ENCODE measurements around the gene OXTR. TPM values are rescaled to one million over a fixed set of nuclear protein-coding genes. Genes with fewer than 3 reads are reported as not detected.

OXTR gene
- total and polyA plus RNA-seq, 2 of the 13 experiments (the other 11 are each of a cell fraction or from before 2014, with no cell fraction given) = 0.36 to 0.95 TPM

DNA sequence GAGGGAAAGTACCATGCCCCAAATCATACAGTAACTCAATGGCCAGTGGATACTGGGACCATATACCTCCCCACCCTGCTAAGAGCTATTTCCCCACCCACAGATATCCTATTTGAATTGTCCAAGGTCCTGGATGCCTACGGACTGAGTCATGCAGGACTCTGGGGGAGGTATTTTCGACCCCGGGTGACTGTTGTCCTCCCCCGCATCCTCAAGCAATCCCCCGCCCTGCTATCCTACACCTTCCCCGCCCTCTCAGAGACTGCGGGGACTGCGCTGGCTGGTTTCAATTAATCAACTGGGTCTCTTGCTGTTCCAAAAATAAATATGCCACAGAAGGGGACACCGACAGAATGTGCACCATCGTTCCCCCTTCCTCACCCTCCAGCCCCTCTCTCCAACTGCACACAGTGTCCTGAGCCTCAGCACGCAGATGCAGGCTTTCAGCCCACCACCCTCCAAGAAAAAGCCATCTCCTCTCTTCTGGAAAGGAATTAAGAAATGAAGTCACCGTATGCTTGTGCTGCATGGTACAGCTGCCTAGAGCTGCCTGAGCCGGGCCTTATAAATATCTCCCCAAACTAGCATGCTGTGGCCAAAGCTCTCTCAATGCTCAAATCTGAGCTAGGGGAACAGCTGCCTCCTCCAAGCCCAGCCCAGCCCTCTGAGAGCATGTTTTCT is 27.7 kb downstream of the OXTR start (continued):
- TF ChIP-seq, protein P1, sequence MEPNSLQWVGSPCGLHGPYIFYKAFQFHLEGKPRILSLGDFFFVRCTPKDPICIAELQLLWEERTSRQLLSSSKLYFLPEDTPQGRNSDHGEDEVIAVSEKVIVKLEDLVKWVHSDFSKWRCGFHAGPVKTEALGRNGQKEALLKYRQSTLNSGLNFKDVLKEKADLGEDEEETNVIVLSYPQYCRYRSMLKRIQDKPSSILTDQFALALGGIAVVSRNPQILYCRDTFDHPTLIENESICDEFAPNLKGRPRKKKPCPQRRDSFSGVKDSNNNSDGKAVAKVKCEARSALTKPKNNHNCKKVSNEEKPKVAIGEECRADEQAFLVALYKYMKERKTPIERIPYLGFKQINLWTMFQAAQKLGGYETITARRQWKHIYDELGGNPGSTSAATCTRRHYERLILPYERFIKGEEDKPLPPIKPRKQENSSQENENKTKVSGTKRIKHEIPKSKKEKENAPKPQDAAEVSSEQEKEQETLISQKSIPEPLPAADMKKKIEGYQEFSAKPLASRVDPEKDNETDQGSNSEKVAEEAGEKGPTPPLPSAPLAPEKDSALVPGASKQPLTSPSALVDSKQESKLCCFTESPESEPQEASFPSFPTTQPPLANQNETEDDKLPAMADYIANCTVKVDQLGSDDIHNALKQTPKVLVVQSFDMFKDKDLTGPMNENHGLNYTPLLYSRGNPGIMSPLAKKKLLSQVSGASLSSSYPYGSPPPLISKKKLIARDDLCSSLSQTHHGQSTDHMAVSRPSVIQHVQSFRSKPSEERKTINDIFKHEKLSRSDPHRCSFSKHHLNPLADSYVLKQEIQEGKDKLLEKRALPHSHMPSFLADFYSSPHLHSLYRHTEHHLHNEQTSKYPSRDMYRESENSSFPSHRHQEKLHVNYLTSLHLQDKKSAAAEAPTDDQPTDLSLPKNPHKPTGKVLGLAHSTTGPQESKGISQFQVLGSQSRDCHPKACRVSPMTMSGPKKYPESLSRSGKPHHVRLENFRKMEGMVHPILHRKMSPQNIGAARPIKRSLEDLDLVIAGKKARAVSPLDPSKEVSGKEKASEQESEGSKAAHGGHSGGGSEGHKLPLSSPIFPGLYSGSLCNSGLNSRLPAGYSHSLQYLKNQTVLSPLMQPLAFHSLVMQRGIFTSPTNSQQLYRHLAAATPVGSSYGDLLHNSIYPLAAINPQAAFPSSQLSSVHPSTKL (CRISPR knock-in tag; IDR thresholded peaks at IDR 0.05) = peak; percentile 71; the same call in 1 of the 2 replicates
- TF ChIP-seq JUND (CRISPR knock-in tag; IDR thresholded peaks at IDR 0.05) (peak; percentile 92), XRCC5 (optimal IDR thresholded peaks at IDR 0.05; ENCODE audit: low read length) (no peak), SSRP1 (CRISPR knock-in tag; IDR thresholded peaks at IDR 0.05) (no peak), BCL6 (CRISPR knock-in tag; IDR thresholded peaks at IDR 0.05) (no peak), SOX5 (CRISPR knock-in tag; IDR thresholded peaks at IDR 0.05; ENCODE audit: borderline replicate concordance) (peak; percentile 42; the same call in 1 of the 2 replicates), NFRKB (IDR thresholded peaks at IDR 0.05) (no peak), HOXA3 (CRISPR knock-in tag; IDR thresholded peaks at IDR 0.05) (no peak; the same call in 1 of the 2 replicates), JUN (CRISPR knock-in tag; IDR thresholded peaks at IDR 0.05) (peak; percentile 58; the same call in 1 of the 2 replicates), ISX (CRISPR knock-in tag; conservative IDR thresholded peaks at IDR 0.05) (no peak), DMAP1 (CRISPR knock-in tag; IDR thresholded peaks at IDR 0.05) (no peak), MEF2D (CRISPR knock-in tag; IDR thresholded peaks at IDR 0.05) (no peak), DR1 (CRISPR knock-in tag; IDR thresholded peaks at IDR 0.05) (no peak), SP5 (CRISPR knock-in tag; IDR thresholded peaks at IDR 0.05; ENCODE audit: borderline replicate concordance, low read depth) (peak; percentile 61), ZNF3 (CRISPR knock-in tag; IDR thresholded peaks at IDR 0.05) (no peak), NFE2 (CRISPR knock-in tag; IDR thresholded peaks at IDR 0.05) (no peak)
- TF ChIP-seq, protein P2, sequence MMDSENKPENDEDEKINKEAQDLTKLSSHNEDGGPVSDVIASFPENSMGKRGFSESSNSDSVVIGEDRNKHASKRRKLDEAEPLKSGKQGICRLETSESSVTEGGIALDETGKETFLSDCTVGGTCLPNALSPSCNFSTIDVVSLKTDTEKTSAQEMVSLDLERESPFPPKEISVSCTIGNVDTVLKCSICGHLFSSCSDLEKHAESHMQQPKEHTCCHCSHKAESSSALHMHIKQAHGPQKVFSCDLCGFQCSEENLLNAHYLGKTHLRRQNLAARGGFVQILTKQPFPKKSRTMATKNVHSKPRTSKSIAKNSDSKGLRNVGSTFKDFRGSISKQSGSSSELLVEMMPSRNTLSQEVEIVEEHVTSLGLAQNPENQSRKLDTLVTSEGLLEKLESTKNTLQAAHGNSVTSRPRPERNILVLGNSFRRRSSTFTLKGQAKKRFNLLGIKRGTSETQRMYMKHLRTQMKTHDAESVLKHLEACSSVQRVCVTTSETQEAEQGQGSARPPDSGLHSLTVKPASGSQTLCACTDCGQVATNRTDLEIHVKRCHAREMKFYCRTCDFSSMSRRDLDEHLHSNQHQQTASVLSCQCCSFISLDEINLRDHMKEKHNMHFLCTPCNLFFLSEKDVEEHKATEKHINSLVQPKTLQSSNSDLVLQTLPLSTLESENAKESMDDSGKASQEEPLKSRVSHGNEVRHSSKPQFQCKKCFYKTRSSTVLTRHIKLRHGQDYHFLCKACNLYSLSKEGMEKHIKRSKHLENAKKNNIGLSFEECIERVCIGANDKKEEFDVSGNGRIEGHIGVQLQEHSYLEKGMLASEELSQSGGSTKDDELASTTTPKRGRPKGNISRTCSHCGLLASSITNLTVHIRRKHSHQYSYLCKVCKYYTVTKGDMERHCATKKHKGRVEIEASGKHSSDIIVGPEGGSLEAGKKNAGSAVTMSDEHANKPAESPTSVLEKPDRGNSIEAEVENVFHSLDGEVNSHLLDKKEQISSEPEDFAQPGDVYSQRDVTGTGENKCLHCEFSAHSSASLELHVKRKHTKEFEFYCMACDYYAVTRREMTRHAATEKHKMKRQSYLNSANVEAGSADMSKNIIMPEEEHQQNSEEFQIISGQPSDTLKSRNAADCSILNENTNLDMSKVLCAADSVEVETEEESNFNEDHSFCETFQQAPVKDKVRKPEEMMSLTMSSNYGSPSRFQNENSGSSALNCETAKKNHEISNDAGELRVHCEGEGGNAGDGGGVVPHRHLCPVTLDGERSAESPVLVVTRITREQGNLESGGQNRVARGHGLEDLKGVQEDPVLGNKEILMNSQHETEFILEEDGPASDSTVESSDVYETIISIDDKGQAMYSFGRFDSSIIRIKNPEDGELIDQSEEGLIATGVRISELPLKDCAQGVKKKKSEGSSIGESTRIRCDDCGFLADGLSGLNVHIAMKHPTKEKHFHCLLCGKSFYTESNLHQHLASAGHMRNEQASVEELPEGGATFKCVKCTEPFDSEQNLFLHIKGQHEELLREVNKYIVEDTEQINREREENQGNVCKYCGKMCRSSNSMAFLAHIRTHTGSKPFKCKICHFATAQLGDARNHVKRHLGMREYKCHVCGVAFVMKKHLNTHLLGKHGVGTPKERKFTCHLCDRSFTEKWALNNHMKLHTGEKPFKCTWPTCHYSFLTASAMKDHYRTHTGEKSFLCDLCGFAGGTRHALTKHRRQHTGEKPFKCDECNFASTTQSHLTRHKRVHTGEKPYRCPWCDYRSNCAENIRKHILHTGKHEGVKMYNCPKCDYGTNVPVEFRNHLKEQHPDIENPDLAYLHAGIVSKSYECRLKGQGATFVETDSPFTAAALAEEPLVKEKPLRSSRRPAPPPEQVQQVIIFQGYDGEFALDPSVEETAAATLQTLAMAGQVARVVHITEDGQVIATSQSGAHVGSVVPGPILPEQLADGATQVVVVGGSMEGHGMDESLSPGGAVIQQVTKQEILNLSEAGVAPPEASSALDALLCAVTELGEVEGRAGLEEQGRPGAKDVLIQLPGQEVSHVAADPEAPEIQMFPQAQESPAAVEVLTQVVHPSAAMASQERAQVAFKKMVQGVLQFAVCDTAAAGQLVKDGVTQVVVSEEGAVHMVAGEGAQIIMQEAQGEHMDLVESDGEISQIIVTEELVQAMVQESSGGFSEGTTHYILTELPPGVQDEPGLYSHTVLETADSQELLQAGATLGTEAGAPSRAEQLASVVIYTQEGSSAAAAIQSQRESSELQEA (CRISPR knock-in tag; IDR thresholded peaks at IDR 0.05; ENCODE audit: not compliant biosample characterization) = no peak
- TF ChIP-seq, protein P3, sequence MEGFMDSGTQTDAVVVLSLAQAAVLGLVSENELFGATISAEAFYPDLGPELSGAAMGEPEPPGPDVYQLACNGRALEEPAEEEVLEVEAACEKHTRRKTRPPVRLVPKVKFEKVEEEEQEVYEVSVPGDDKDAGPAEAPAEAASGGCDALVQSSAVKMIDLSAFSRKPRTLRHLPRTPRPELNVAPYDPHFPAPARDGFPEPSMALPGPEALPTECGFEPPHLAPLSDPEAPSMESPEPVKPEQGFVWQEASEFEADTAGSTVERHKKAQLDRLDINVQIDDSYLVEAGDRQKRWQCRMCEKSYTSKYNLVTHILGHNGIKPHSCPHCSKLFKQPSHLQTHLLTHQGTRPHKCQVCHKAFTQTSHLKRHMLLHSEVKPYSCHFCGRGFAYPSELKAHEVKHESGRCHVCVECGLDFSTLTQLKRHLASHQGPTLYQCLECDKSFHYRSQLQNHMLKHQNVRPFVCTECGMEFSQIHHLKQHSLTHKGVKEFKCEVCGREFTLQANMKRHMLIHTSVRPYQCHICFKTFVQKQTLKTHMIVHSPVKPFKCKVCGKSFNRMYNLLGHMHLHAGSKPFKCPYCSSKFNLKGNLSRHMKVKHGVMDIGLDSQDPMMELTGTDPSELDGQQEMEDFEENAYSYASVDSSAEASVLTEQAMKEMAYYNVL (CRISPR knock-in tag; IDR thresholded peaks at IDR 0.05; ENCODE audit: borderline replicate concordance) = no peak
